WTC11 (cell line): Measurements from ENCODE around the gene RTCA.

Source experiments
- CTCF ChIP-seq: fragments of 200-600 bp; IDR thresholded peaks from 2 replicates; pipeline ENCODE4 v1.8.0; 2022; ENCODE audit warnings: antibody characterized with exemption
- SMAD4 ChIP-seq: sonication (generic); formaldehyde crosslinking; IDR thresholded peaks from 2 replicates; pipeline ENCODE4 v1.8.0; 2022; ENCODE audit warnings: mild to moderate bottlenecking, missing genetic modification reagents
- USF2 ChIP-seq: sonication (generic); formaldehyde crosslinking; IDR thresholded peaks from 2 replicates; pipeline ENCODE4 v1.8.1; 2023; ENCODE audit warnings: mild to moderate bottlenecking, missing genetic modification reagents, moderate library complexity

- TF ChIP-seq CTCF, result no peak
- TF ChIP-seq SMAD4, result no peak
- no peak for TF ChIP-seq USF2 (CRISPR knock-in tag)
Observed at GRCh38 chr1:100261686-100262085, 4.3 kb upstream of the RTCA start.
